IMR-90 (cell line): ENCODE data around the gene C3. TPM values are rescaled to one million over a fixed set of nuclear protein-coding genes. Genes with fewer than 3 reads are reported as not detected.

Experiments used
- ATAC-seq: fragments of 200-7000 bp; cut with Tn5 transposase; 2 replicates; pipeline ENCODE4 v1.9.1; 2020; ENCODE audit warnings: low read depth, mild to moderate bottlenecking, moderate library complexity
- BruUV-seq: library from RNA; stranded (reverse); fragments of 400-500 nt; replicated peaks from 2 replicates; lab custom pipeline; 2021; lab: Mats Ljungman, UMichigan
- CTCF ChIA-PET: fragments of 300-600 bp; formaldehyde crosslinking; extraction: SDS; loops from one replicate; lab custom pipeline; 2021; ENCODE audit warnings: antibody characterized with exemption; lab: Yijun Ruan, JAX
- POLR2A ChIA-PET: fragments of 300-600 bp; sonication (Branson Sonifier 250); formaldehyde crosslinking; loops from one replicate; lab custom pipeline; 2022; ENCODE audit warnings: antibody characterized with exemption; ENCODE audit not compliant: unreplicated experiment; lab: Charles Lee
- DNase-seq: peaks from one replicate; pipeline ENCODE4 v3.0.0; 2013
- H2AFZ ChIP-seq: replicated peaks from 2 replicates; pipeline ENCODE3; 2013; ENCODE audit warnings: low read length, mild to moderate bottlenecking; ENCODE audit not compliant: poor library complexity
- H2AK5ac ChIP-seq: 2 replicates; pipeline ENCODE4 v1.6.1; 2013; ENCODE audit warnings: low read depth, low read length, inconsistent platforms
- H2AK9ac ChIP-seq: replicated peaks from 2 replicates; pipeline ENCODE3; 2013; ENCODE audit warnings: mild to moderate bottlenecking, low read depth, low read length, moderate library complexity; ENCODE audit not compliant: poor library complexity
- H2BK120ac ChIP-seq: 2 replicates; pipeline ENCODE4 v1.6.1; 2013; ENCODE audit warnings: low read depth, low read length, inconsistent platforms
- H2BK15ac ChIP-seq: 3 replicates; pipeline ENCODE4 v1.6.1; 2013; ENCODE audit warnings: low read depth, low read length, inconsistent platforms
- H2BK20ac ChIP-seq: 2 replicates; pipeline ENCODE4 v1.6.1; 2013; ENCODE audit warnings: low read depth, mild to moderate bottlenecking, inconsistent platforms, low read length, moderate library complexity
- H2BK5ac ChIP-seq: 2 replicates; pipeline ENCODE4 v1.6.1; 2013; ENCODE audit warnings: mild to moderate bottlenecking, low read depth, low read length, inconsistent platforms; ENCODE audit not compliant: poor library complexity, severe bottlenecking
- H3K14ac ChIP-seq: replicated peaks from 2 replicates; pipeline ENCODE4 v1.6.1; 2013; ENCODE audit warnings: low read depth, low read length, inconsistent platforms
- H3K18ac ChIP-seq: 2 replicates; pipeline ENCODE4 v1.6.1; 2013; ENCODE audit warnings: low read depth, low read length, control low read depth
- H3K23ac ChIP-seq: 2 replicates; pipeline ENCODE4 v1.6.1; 2013; ENCODE audit warnings: low read depth, low read length, inconsistent platforms
- H3K27ac ChIP-seq: 2 replicates; pipeline ENCODE4 v1.5.1; 2013; ENCODE audit warnings: mild to moderate bottlenecking, control low read depth, low read length; ENCODE audit not compliant: insufficient read depth
- H3K27me3 ChIP-seq: 2 replicates; pipeline ENCODE4 v1.6.1; 2013; ENCODE audit warnings: low read length; ENCODE audit not compliant: control insufficient read depth, insufficient read depth
- H3K36me3 ChIP-seq: 2 replicates; pipeline ENCODE4 v1.6.1; 2013; ENCODE audit warnings: low read length, mixed read lengths; ENCODE audit not compliant: control insufficient read depth, insufficient read depth
- H3K4ac ChIP-seq: 2 replicates; pipeline ENCODE4 v1.6.1; 2013; ENCODE audit warnings: low read depth, low read length, inconsistent platforms
- H3K4me1 ChIP-seq: 2 replicates; pipeline ENCODE4 v1.6.1; 2013; ENCODE audit warnings: low read length, mixed read lengths; ENCODE audit not compliant: control insufficient read depth, insufficient read depth
- H3K4me2 ChIP-seq: 2 replicates; pipeline ENCODE4 v1.6.1; 2013; ENCODE audit warnings: low read depth, mild to moderate bottlenecking, control low read depth, low read length, moderate library complexity
- H3K4me3 ChIP-seq: 2 replicates; pipeline ENCODE4 v1.5.1; 2013; ENCODE audit warnings: low read depth, mild to moderate bottlenecking, control low read depth, low read length, moderate library complexity; ENCODE audit not compliant: insufficient read depth
- H3K56ac ChIP-seq: 2 replicates; pipeline ENCODE4 v1.6.1; 2013; ENCODE audit warnings: low read length, inconsistent platforms; ENCODE audit not compliant: insufficient read depth; ENCODE audit errors: extremely low read depth
- H3K79me1 ChIP-seq, 2 experiments: 2 replicates each; pipeline ENCODE4 v1.6.1; 2013; ENCODE audit warnings: low read length in 2 of 2, inconsistent platforms in 1 of 2, low read depth in 1 of 2
- H3K9ac ChIP-seq: 2 replicates; pipeline ENCODE4 v1.6.1; 2013; ENCODE audit warnings: low read depth, low read length, control low read depth
- H3K9me1 ChIP-seq: 2 replicates; pipeline ENCODE4 v1.6.1; 2013; ENCODE audit warnings: low read length, inconsistent platforms; ENCODE audit not compliant: insufficient read depth
- H3K9me3 ChIP-seq: 2 replicates; pipeline ENCODE4 v1.6.1; 2013; ENCODE audit warnings: low read length; ENCODE audit not compliant: control insufficient read depth, insufficient read depth
- H4K20me1 ChIP-seq: 2 replicates; pipeline ENCODE4 v1.6.1; 2013; ENCODE audit warnings: low read length, inconsistent platforms; ENCODE audit not compliant: insufficient read depth
- H4K5ac ChIP-seq: 2 replicates; pipeline ENCODE4 v1.6.1; 2013; ENCODE audit warnings: mild to moderate bottlenecking, low read depth, low read length, control low read depth
- H4K8ac ChIP-seq, 2 experiments: 2 replicates each; pipeline ENCODE4 v1.6.1; 2013; ENCODE audit warnings: low read depth in 2 of 2, low read length in 2 of 2, control low read depth in 1 of 2, inconsistent platforms in 1 of 2
- H4K91ac ChIP-seq: 2 replicates; pipeline ENCODE4 v1.6.1; 2013; ENCODE audit warnings: low read depth, low read length, inconsistent platforms; ENCODE audit not compliant: insufficient read depth
- BHLHE40 ChIP-seq: fragments of 150-350 bp; IDR thresholded peaks from 2 replicates; pipeline ENCODE4 v1.6.1; 2016; ENCODE audit warnings: mild to moderate bottlenecking, low read depth, low read length
- CEBPB ChIP-seq: IDR thresholded peaks from 2 replicates; pipeline ENCODE4 v1.6.1; 2012; ENCODE audit warnings: low read depth, low read length, improper control_type of control experiment
- CHD1 ChIP-seq: IDR thresholded peaks from 2 replicates; pipeline ENCODE4 v1.6.1; 2012; ENCODE audit warnings: low read depth, low read length, improper control_type of control experiment
- CTCF ChIP-seq: conservative IDR thresholded peaks from 2 replicates; pipeline ENCODE4 v1.5.1; 2012; ENCODE audit warnings: mild to moderate bottlenecking, low read depth, low read length, improper control_type of control experiment
- ELK1 ChIP-seq: fragments of 150-350 bp; IDR thresholded peaks from 2 replicates; pipeline ENCODE4 v1.6.1; 2016; ENCODE audit warnings: low read depth, mild to moderate bottlenecking, low read length, moderate library complexity, borderline replicate concordance
- FOS ChIP-seq: fragments of 150-350 bp; IDR thresholded peaks from 2 replicates; pipeline ENCODE4 v1.6.1; 2016; ENCODE audit warnings: low read depth, low read length
- MAFK ChIP-seq: IDR thresholded peaks from 2 replicates; pipeline ENCODE4 v1.6.1; 2012; ENCODE audit warnings: low read depth, low read length, improper control_type of control experiment
- MAZ ChIP-seq: IDR thresholded peaks from 2 replicates; pipeline ENCODE4 v1.6.1; 2012; ENCODE audit warnings: low read depth, mild to moderate bottlenecking, low read length, improper control_type of control experiment, moderate library complexity, borderline replicate concordance
- MXI1 ChIP-seq: IDR thresholded peaks from 2 replicates; pipeline ENCODE4 v1.6.1; 2012; ENCODE audit warnings: low read depth, mild to moderate bottlenecking, low read length, moderate library complexity, borderline replicate concordance
- NFE2L2 ChIP-seq: fragments of 150-350 bp; IDR thresholded peaks from 2 replicates; pipeline ENCODE4 v1.6.1; 2016; ENCODE audit warnings: low read depth, mild to moderate bottlenecking, low read length
- POLR2A ChIP-seq: IDR thresholded peaks from 2 replicates; pipeline ENCODE4 v1.6.1; 2012; ENCODE audit warnings: mild to moderate bottlenecking, low read depth, low read length
- RAD21 ChIP-seq: IDR thresholded peaks from 2 replicates; pipeline ENCODE4 v1.6.1; 2012; ENCODE audit warnings: low read length, improper control_type of control experiment
- RCOR1 ChIP-seq: IDR thresholded peaks from 2 replicates; pipeline ENCODE4 v1.6.1; 2012; ENCODE audit warnings: mild to moderate bottlenecking, low read length, improper control_type of control experiment; ENCODE audit not compliant: insufficient replicate concordance
- RFX5 ChIP-seq: IDR thresholded peaks from 2 replicates; pipeline ENCODE4 v1.8.0; 2012; ENCODE audit warnings: low read depth, mild to moderate bottlenecking, low read length, moderate library complexity
- SMC3 ChIP-seq: fragments of 150-350 bp; IDR thresholded peaks from 2 replicates; pipeline ENCODE4 v1.6.1; 2016; ENCODE audit warnings: low read depth, mild to moderate bottlenecking, antibody characterized with exemption, low read length, moderate library complexity
- USF2 ChIP-seq: fragments of 150-350 bp; IDR thresholded peaks from 2 replicates; pipeline ENCODE4 v1.6.1; 2017; ENCODE audit warnings: mild to moderate bottlenecking, antibody characterized with exemption, low read length, low read depth
- WGBS, 2 experiments: methylation state at CpG; one replicate each; pipeline versions ENCODE4 v1.1.5 to v1.1.7; 2013; ENCODE audit warnings: missing lambda C conversion rate in 2 of 2; ENCODE audit not compliant: insufficient read length in 1 of 2; ENCODE audit errors: extremely low coverage in 2 of 2; 5-methylcytosine and 5-hydroxymethylcytosine counted together
- dilution Hi-C: fragments of 300-500 bp; cut with HindIII; formaldehyde crosslinking; loops from one replicate; pipeline ENCODE4 v1.14.3; 2018; ENCODE audit warnings: low sequenced_read_pairs; ENCODE audit not compliant: unreplicated experiment
- in situ Hi-C: fragments of 300-500 bp; cut with MboI; formaldehyde crosslinking; loops from 3 replicates; pipeline ENCODE4 v1.14.3; 2019; ENCODE audit warnings: low sequenced_read_pairs, inconsistent platforms, mixed read lengths
- intact Hi-C: fragments of 100-400 bp; cut with micrococcal nuclease; formaldehyde crosslinking; loops from 2 replicates; pipeline ENCODE4 v1.10.0; 2022
- polyA plus RNA-seq, 3 experiments: library from polyadenylated mRNA; depleted of rRNA; stranded (reverse); fragments of >200 nt; gene quantifications; 2 replicates each; pipeline ENCODE4 v1.2.3, GENCODE V29; 2012; ENCODE audit warnings: low replicate concordance in 1 of 3
- total RNA-seq: library from RNA; depleted of rRNA; stranded (reverse); fragments of >200 nt; gene quantifications from 2 replicates; pipeline ENCODE4 v1.2.3, GENCODE V29; 2012

The C3 gene
- total and polyA plus RNA-seq, 2 of the 4 experiments (the other 2 are of a cell fraction): 0.36 TPM; not detected in 1

- H3K36me3 ChIP-seq: no peaks in the 10 kb centered on the region
- H3K56ac ChIP-seq: no peak overlapping the region
- no peak overlapping the region for H3K23ac ChIP-seq
- no peak overlapping the region for H3K9ac ChIP-seq
- no peak overlapping the region for H4K8ac ChIP-seq
- no peak overlapping the region for H2BK5ac ChIP-seq
- intact Hi-C loops (no loop called here), in situ Hi-C loops (no loop called here), dilution Hi-C loops (no loop called here)
- no peaks in the 10 kb centered on the region for H3K27me3 ChIP-seq
- no peak overlapping the region for H3K14ac ChIP-seq
- H2BK20ac ChIP-seq: no peak overlapping the region
- TF ChIP-seq RCOR1: no peak
- TF ChIP-seq CHD1: no peak
- TF ChIP-seq USF2: no peak
- no peak for TF ChIP-seq NFE2L2
- no peak for TF ChIP-seq RAD21
- no peak for TF ChIP-seq MAFK
- TF ChIP-seq CTCF: no peak
- TF ChIP-seq CEBPB: no peak
- TF ChIP-seq SMC3: no peak
- no peak for TF ChIP-seq MAZ
- TF ChIP-seq BHLHE40: no peak
- TF ChIP-seq MXI1: no peak
- no peak for TF ChIP-seq RFX5
- no peak for TF ChIP-seq POLR2A
- no peak for TF ChIP-seq FOS
- TF ChIP-seq ELK1: no peak
- no peaks in the 10 kb centered on the region for H3K79me1 ChIP-seq
- no peak overlapping the region for H2AK5ac ChIP-seq
- DNase-seq (no peak), ATAC-seq (no peak)
- no peak overlapping the region for H3K4ac ChIP-seq
- H3K4me3 ChIP-seq: no peak overlapping the region
- no peaks in the 10 kb centered on the region for H3K4me1 ChIP-seq
- no peak overlapping the region for H3K27ac ChIP-seq
- H2AK9ac ChIP-seq: no peak overlapping the region
- H2BK15ac ChIP-seq: no peak overlapping the region
- no peaks in the 10 kb centered on the region for H4K20me1 ChIP-seq
- BruUV-seq: no TSS peak
- H4K5ac ChIP-seq: no peak overlapping the region
- H3K18ac ChIP-seq: no peak overlapping the region
- H3K9me1 ChIP-seq: no peaks in the 10 kb centered on the region
- peaks cover 15% of the 10 kb centered on the region for H3K9me3 ChIP-seq
- WGBS, 2 experiments: 100% methylated on average over 1 of the region's 8 CpGs; no CpG with 5 or more reads in 1 of the 2 experiments
- ChIA-PET CTCF (no interaction called here), POLR2A (no interaction called here)
- no peak overlapping the region for H3K4me2 ChIP-seq
- H4K91ac ChIP-seq: no peak overlapping the region
- H2BK120ac ChIP-seq: no peak overlapping the region
- no peak overlapping the region for H2AFZ ChIP-seq
These were observed 29.1 kb downstream of the C3 start for GRCh38 chr19:6691342-6691741.
